HEK293 (cell line): ENCODE results near the gene MVK.

Source experiments
- HOXA7 ChIP-seq: sonication (generic); formaldehyde crosslinking; IDR thresholded peaks from 2 replicates; pipeline ENCODE4 v1.8.1; 2022; ENCODE audit warnings: missing genetic modification reagents, borderline replicate concordance
- IKZF3 ChIP-seq: fragments of 450-650 bp; IDR thresholded peaks from 2 replicates; pipeline ENCODE4 v1.5.0; 2018; ENCODE audit warnings: missing biosample characterization, mild to moderate bottlenecking, missing genetic modification characterization, moderate library complexity
- INSM2 ChIP-seq: fragments of 450-650 bp; formaldehyde crosslinking; IDR thresholded peaks from 2 replicates; pipeline ENCODE4 v1.5.1; 2016; ENCODE audit warnings: missing biosample characterization, missing genetic modification characterization
- MYNN ChIP-seq: fragments of 450-650 bp; formaldehyde crosslinking; IDR thresholded peaks from 2 replicates; pipeline ENCODE4 v1.5.1; 2016; ENCODE audit warnings: missing biosample characterization, missing genetic modification characterization, borderline replicate concordance
- SCRT2 ChIP-seq: fragments of 450-650 bp; formaldehyde crosslinking; IDR thresholded peaks from 2 replicates; pipeline ENCODE4 v1.5.1; 2016; ENCODE audit warnings: missing biosample characterization, missing genetic modification characterization
- WT1 ChIP-seq: fragments of 450-650 bp; formaldehyde crosslinking; IDR thresholded peaks from 2 replicates; pipeline ENCODE4 v1.5.1; 2016; ENCODE audit warnings: missing biosample characterization, missing genetic modification characterization
- YY2 ChIP-seq: fragments of 450-650 bp; formaldehyde crosslinking; IDR thresholded peaks from 2 replicates; pipeline ENCODE4 v1.5.1; 2016; ENCODE audit warnings: missing biosample characterization, missing genetic modification characterization
- ZBTB10 ChIP-seq: fragments of 450-650 bp; formaldehyde crosslinking; IDR thresholded peaks from 2 replicates; pipeline ENCODE4 v1.5.1; 2016; ENCODE audit warnings: missing biosample characterization, missing genetic modification characterization
- ZBTB20 ChIP-seq: fragments of 450-650 bp; formaldehyde crosslinking; IDR thresholded peaks from 2 replicates; pipeline ENCODE4 v1.5.1; 2016; ENCODE audit warnings: missing biosample characterization, missing genetic modification characterization
- ZNF155 ChIP-seq: fragments of 450-650 bp; formaldehyde crosslinking; IDR thresholded peaks from 2 replicates; pipeline ENCODE4 v1.5.1; 2016; ENCODE audit warnings: missing biosample characterization, missing genetic modification characterization
- ZNF324 ChIP-seq: fragments of 450-650 bp; formaldehyde crosslinking; IDR thresholded peaks from 2 replicates; pipeline ENCODE4 v1.5.1; 2016; ENCODE audit warnings: missing biosample characterization, missing genetic modification characterization
- ZNF501 ChIP-seq: fragments of 450-650 bp; formaldehyde crosslinking; IDR thresholded peaks from 2 replicates; pipeline ENCODE4 v1.5.1; 2016; ENCODE audit warnings: missing biosample characterization, missing genetic modification characterization
- ZNF561 ChIP-seq: fragments of 450-650 bp; IDR thresholded peaks from 2 replicates; pipeline ENCODE4 v1.5.1; 2018; ENCODE audit warnings: missing biosample characterization, missing genetic modification characterization, borderline replicate concordance
- ZNF660 ChIP-seq: fragments of 450-650 bp; IDR thresholded peaks from 2 replicates; pipeline ENCODE4 v1.5.1; 2018; ENCODE audit warnings: missing biosample characterization, mild to moderate bottlenecking, missing genetic modification characterization
- ZNF707 ChIP-seq: fragments of 450-650 bp; formaldehyde crosslinking; IDR thresholded peaks from 2 replicates; pipeline ENCODE4 v1.5.1; 2016; ENCODE audit warnings: missing biosample characterization, missing genetic modification characterization
- ZNF76 ChIP-seq: fragments of 450-650 bp; formaldehyde crosslinking; IDR thresholded peaks from 2 replicates; pipeline ENCODE4; 2016; ENCODE audit warnings: low read depth, missing biosample characterization, missing genetic modification characterization, borderline replicate concordance
- TF ChIP-seq, protein P1 (sequence below): fragments of 450-650 bp; formaldehyde crosslinking; IDR thresholded peaks from 2 replicates; pipeline ENCODE4 v1.5.1; 2017; ENCODE audit warnings: missing biosample characterization, missing genetic modification characterization
- TF ChIP-seq, protein P2 (sequence below): fragments of 450-650 bp; formaldehyde crosslinking; IDR thresholded peaks from 2 replicates; pipeline ENCODE4 v1.5.1; 2017; ENCODE audit warnings: missing biosample characterization, missing genetic modification characterization
- TF ChIP-seq, protein P3 (sequence below): fragments of 450-650 bp; formaldehyde crosslinking; IDR thresholded peaks from 2 replicates; pipeline ENCODE4 v1.5.1; 2016; ENCODE audit warnings: missing biosample characterization, missing genetic modification characterization
- TF ChIP-seq, protein P4 (sequence below): fragments of 450-650 bp; formaldehyde crosslinking; IDR thresholded peaks from 2 replicates; pipeline ENCODE4 v1.5.1; 2016; ENCODE audit warnings: missing biosample characterization, missing genetic modification characterization
- TF ChIP-seq, protein P5 (sequence below): fragments of 450-650 bp; formaldehyde crosslinking; IDR thresholded peaks from 2 replicates; pipeline ENCODE4 v1.5.1; 2016; ENCODE audit warnings: missing biosample characterization, missing genetic modification characterization
- TF ChIP-seq, protein P6 (sequence below): fragments of 450-650 bp; formaldehyde crosslinking; IDR thresholded peaks from 2 replicates; pipeline ENCODE4 v1.5.1; 2016; ENCODE audit warnings: missing biosample characterization, missing genetic modification characterization

Gene MVK

GRCh38 chr12:109573029-109573913, at the start of gene MVK, which contains the start of gene MMAB (continued):
- TF ChIP-seq ZNF76 (peak; percentile 84), ZNF707 (tag by site-specific recombination) (no peak), ZNF561 (peak; percentile 82), WT1 (tag by site-specific recombination) (peak; percentile 59; the same call in 1 of the 2 replicates), IKZF3 (tag by site-specific recombination) (no peak), ZNF324 (tag by site-specific recombination) (peak; percentile 97), MYNN (peak; percentile 87), ZNF155 (tag by site-specific recombination) (no peak), SCRT2 (tag by site-specific recombination) (peak; percentile 74), ZNF501 (tag by site-specific recombination) (peak; percentile 96), ZBTB10 (tag by site-specific recombination) (peak; percentile 93), INSM2 (tag by site-specific recombination) (peak; percentile 79), YY2 (peak; percentile 93), HOXA7 (no peak), ZNF660 (tag by site-specific recombination) (peak; percentile 36; the same call in 1 of the 2 replicates), ZBTB20 (tag by site-specific recombination) (0 out of 2 replicates have a peak, but pooled peaks have one; percentile 29)
- TF ChIP-seq, protein P1, sequence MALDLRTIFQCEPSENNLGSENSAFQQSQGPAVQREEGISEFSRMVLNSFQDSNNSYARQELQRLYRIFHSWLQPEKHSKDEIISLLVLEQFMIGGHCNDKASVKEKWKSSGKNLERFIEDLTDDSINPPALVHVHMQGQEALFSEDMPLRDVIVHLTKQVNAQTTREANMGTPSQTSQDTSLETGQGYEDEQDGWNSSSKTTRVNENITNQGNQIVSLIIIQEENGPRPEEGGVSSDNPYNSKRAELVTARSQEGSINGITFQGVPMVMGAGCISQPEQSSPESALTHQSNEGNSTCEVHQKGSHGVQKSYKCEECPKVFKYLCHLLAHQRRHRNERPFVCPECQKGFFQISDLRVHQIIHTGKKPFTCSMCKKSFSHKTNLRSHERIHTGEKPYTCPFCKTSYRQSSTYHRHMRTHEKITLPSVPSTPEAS (tag by site-specific recombination), result 0 out of 2 replicates have a peak, but pooled peaks have one; percentile 35
- TF ChIP-seq, protein P2, sequence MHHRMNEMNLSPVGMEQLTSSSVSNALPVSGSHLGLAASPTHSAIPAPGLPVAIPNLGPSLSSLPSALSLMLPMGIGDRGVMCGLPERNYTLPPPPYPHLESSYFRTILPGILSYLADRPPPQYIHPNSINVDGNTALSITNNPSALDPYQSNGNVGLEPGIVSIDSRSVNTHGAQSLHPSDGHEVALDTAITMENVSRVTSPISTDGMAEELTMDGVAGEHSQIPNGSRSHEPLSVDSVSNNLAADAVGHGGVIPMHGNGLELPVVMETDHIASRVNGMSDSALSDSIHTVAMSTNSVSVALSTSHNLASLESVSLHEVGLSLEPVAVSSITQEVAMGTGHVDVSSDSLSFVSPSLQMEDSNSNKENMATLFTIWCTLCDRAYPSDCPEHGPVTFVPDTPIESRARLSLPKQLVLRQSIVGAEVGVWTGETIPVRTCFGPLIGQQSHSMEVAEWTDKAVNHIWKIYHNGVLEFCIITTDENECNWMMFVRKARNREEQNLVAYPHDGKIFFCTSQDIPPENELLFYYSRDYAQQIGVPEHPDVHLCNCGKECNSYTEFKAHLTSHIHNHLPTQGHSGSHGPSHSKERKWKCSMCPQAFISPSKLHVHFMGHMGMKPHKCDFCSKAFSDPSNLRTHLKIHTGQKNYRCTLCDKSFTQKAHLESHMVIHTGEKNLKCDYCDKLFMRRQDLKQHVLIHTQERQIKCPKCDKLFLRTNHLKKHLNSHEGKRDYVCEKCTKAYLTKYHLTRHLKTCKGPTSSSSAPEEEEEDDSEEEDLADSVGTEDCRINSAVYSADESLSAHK (tag by site-specific recombination), result peak; percentile 23; the same call in 1 of the 2 replicates
- TF ChIP-seq, protein P3, sequence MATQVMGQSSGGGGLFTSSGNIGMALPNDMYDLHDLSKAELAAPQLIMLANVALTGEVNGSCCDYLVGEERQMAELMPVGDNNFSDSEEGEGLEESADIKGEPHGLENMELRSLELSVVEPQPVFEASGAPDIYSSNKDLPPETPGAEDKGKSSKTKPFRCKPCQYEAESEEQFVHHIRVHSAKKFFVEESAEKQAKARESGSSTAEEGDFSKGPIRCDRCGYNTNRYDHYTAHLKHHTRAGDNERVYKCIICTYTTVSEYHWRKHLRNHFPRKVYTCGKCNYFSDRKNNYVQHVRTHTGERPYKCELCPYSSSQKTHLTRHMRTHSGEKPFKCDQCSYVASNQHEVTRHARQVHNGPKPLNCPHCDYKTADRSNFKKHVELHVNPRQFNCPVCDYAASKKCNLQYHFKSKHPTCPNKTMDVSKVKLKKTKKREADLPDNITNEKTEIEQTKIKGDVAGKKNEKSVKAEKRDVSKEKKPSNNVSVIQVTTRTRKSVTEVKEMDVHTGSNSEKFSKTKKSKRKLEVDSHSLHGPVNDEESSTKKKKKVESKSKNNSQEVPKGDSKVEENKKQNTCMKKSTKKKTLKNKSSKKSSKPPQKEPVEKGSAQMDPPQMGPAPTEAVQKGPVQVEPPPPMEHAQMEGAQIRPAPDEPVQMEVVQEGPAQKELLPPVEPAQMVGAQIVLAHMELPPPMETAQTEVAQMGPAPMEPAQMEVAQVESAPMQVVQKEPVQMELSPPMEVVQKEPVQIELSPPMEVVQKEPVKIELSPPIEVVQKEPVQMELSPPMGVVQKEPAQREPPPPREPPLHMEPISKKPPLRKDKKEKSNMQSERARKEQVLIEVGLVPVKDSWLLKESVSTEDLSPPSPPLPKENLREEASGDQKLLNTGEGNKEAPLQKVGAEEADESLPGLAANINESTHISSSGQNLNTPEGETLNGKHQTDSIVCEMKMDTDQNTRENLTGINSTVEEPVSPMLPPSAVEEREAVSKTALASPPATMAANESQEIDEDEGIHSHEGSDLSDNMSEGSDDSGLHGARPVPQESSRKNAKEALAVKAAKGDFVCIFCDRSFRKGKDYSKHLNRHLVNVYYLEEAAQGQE (tag by site-specific recombination), result peak; percentile 39
- TF ChIP-seq, protein P4, sequence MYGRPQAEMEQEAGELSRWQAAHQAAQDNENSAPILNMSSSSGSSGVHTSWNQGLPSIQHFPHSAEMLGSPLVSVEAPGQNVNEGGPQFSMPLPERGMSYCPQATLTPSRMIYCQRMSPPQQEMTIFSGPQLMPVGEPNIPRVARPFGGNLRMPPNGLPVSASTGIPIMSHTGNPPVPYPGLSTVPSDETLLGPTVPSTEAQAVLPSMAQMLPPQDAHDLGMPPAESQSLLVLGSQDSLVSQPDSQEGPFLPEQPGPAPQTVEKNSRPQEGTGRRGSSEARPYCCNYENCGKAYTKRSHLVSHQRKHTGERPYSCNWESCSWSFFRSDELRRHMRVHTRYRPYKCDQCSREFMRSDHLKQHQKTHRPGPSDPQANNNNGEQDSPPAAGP (tag by site-specific recombination), result peak; percentile 88; the same call in 1 of the 2 replicates
- TF ChIP-seq, protein P5, sequence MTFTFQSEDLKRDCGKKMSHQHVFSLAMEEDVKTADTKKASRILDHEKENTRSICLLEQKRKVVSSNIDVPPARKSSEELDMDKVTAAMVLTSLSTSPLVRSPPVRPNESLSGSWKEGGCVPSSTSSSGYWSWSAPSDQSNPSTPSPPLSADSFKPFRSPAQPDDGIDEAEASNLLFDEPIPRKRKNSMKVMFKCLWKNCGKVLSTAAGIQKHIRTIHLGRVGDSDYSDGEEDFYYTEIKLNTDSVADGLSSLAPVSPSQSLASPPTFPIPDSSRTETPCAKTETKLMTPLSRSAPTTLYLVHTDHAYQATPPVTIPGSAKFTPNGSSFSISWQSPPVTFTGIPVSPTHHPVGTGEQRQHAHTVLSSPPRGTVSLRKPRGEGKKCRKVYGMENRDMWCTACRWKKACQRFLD (tag by site-specific recombination), result no peak
- TF ChIP-seq, protein P6, sequence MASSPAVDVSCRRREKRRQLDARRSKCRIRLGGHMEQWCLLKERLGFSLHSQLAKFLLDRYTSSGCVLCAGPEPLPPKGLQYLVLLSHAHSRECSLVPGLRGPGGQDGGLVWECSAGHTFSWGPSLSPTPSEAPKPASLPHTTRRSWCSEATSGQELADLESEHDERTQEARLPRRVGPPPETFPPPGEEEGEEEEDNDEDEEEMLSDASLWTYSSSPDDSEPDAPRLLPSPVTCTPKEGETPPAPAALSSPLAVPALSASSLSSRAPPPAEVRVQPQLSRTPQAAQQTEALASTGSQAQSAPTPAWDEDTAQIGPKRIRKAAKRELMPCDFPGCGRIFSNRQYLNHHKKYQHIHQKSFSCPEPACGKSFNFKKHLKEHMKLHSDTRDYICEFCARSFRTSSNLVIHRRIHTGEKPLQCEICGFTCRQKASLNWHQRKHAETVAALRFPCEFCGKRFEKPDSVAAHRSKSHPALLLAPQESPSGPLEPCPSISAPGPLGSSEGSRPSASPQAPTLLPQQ, result peak; percentile 89
